A549 (cell line): ENCODE data around the gene KMT2D.

Experiments used
- CTCF ChIP-seq: fragments of >200 bp; sonication (Bioruptor Twin); formaldehyde crosslinking; IDR thresholded peaks from 3 replicates; pipeline ENCODE4 v1.5.1; 2016
- ELK1 ChIP-seq: fragments of 150-350 bp; IDR thresholded peaks from 2 replicates; pipeline ENCODE4 v1.6.1; 2014; ENCODE audit warnings: low read depth, mild to moderate bottlenecking, low read length
- EP300 ChIP-seq, 2 experiments: fragments of >200 bp; sonication (Bioruptor Twin); formaldehyde crosslinking; IDR thresholded peaks; 2 replicates in 1 of 2; 3 replicates in 1 of 2; pipeline ENCODE4 v1.6.1; 2016 to 2017
- ESRRA ChIP-seq: fragments of 150-350 bp; IDR thresholded peaks from 2 replicates; pipeline ENCODE4 v1.6.1; 2014; ENCODE audit warnings: mild to moderate bottlenecking, low read length, borderline replicate concordance
- HDAC2 ChIP-seq: fragments of 200-600 bp; sonication (generic); IDR thresholded peaks from 2 replicates; pipeline ENCODE4 v1.6.1; 2016
- HOXB13 ChIP-seq: fragments of 250-450 bp; sonication (Bioruptor Pico); IDR thresholded peaks from 2 replicates; pipeline ENCODE4 v1.5.0; 2020; ENCODE audit warnings: low read depth, mild to moderate bottlenecking, moderate library complexity
- JUN ChIP-seq, 2 experiments: fragments of >200 bp; sonication (Bioruptor Twin); formaldehyde crosslinking; IDR thresholded peaks; 2 replicates in 1 of 2; 3 replicates in 1 of 2; pipeline ENCODE4 v1.6.1; 2016 to 2017
- KDM5A ChIP-seq: fragments of 200-600 bp; sonication (generic); IDR thresholded peaks from 2 replicates; pipeline ENCODE4 v1.6.1; 2016; ENCODE audit warnings: antibody characterized with exemption, mild to moderate bottlenecking
- RCOR1 ChIP-seq: fragments of 150-350 bp; IDR thresholded peaks from 2 replicates; pipeline ENCODE4 v1.6.1; 2014; ENCODE audit warnings: antibody characterized with exemption, low read length, low read depth
- REST ChIP-seq: fragments of 200-600 bp; sonication (generic); IDR thresholded peaks from 2 replicates; pipeline ENCODE4 v1.6.1; 2016; ENCODE audit warnings: antibody characterized with exemption, mild to moderate bottlenecking, moderate library complexity
- RFX5 ChIP-seq: fragments of 450-650 bp; IDR thresholded peaks from 2 replicates; pipeline ENCODE4 v1.7.1; 2014; ENCODE audit warnings: antibody characterized with exemption, mild to moderate bottlenecking, moderate library complexity
- SMC3 ChIP-seq: fragments of >200 bp; sonication (Bioruptor Twin); formaldehyde crosslinking; IDR thresholded peaks from 3 replicates; pipeline ENCODE4 v1.6.1; 2018; ENCODE audit warnings: inconsistent platforms

- TF ChIP-seq CTCF (no peak), RCOR1 (no peak), JUN (IDR thresholded peaks at IDR 0.05) (no peak), EP300 (IDR thresholded peaks at IDR 0.05) (no peak), HDAC2 (no peak), ELK1 (no peak), SMC3 (no peak), RFX5 (no peak), ESRRA (no peak), KDM5A (no peak), HOXB13 (no peak), REST (no peak)
These were observed 40.2 kb downstream of the KMT2D start for GRCh38 chr12:49020441-49020840.
